Nephron progenitor cell (in vitro differentiated cells): ENCODE results near the gene NDUFA12.

Experiments
- DNase-seq: peaks from one replicate; pipeline ENCODE4 v3.0.0; 2021
- H3K27ac Mint-ChIP-seq: 2 replicates; pipeline ENCODE4 v1.8.0; 2021; ENCODE audit warnings: mild to moderate bottlenecking, moderate library complexity, mixed read lengths
- H3K27me3 Mint-ChIP-seq: 2 replicates; pipeline ENCODE4 v1.8.0; 2021; ENCODE audit warnings: mild to moderate bottlenecking, low read depth, mixed read lengths; ENCODE audit not compliant: poor library complexity
- H3K36me3 Mint-ChIP-seq: 2 replicates; pipeline ENCODE4 v1.8.0; 2021; ENCODE audit warnings: low read depth, mixed read lengths
- H3K4me1 Mint-ChIP-seq: 2 replicates; pipeline ENCODE4 v1.8.0; 2021; ENCODE audit warnings: mixed read lengths
- H3K4me3 Mint-ChIP-seq: 2 replicates; pipeline ENCODE4 v1.8.0; 2021; ENCODE audit warnings: mild to moderate bottlenecking, moderate library complexity, mixed read lengths
- H3K9me3 Mint-ChIP-seq: 2 replicates; pipeline ENCODE4 v1.8.0; 2021; ENCODE audit warnings: mild to moderate bottlenecking, moderate library complexity, mixed read lengths
- TF ChIP-seq, protein P1 (sequence below): fragments of 200-600 bp; sonication (generic); IDR thresholded peaks from 2 replicates; pipeline ENCODE4 v1.5.0; 2021; ENCODE audit warnings: antibody characterized with exemption

The NDUFA12 gene

DNA sequence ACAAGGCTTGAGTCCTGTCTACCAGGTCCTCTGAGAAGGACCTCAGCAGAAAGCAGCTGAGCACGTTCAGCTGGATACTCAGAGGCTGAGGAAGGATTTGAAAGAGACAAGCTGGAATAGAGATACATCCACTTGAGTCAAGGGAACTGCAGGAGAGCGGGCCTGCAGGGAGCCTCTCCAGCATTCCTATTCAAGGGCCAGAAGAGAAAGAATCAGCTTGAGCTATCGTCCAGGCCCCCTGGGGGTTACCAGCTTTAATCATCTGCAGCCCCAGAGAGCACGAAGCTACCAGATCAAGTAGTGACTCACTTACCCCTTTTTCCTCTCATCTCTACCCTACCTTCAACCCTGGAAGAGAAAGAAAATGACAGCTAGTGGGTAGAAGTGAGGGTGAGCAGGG lies 80.9 kb downstream of the NDUFA12 start:
- Mint-ChIP-seq H3K36me3 (no peaks in the 10 kb centered on the region), H3K27ac (no peak overlapping the region), H3K4me1 (peaks cover 16% of the 10 kb centered on the region), H3K4me3 (no peak overlapping the region), H3K9me3 (no peaks in the 10 kb centered on the region), H3K27me3 (peaks cover 4% of the 10 kb centered on the region)
- TF ChIP-seq, protein P1, sequence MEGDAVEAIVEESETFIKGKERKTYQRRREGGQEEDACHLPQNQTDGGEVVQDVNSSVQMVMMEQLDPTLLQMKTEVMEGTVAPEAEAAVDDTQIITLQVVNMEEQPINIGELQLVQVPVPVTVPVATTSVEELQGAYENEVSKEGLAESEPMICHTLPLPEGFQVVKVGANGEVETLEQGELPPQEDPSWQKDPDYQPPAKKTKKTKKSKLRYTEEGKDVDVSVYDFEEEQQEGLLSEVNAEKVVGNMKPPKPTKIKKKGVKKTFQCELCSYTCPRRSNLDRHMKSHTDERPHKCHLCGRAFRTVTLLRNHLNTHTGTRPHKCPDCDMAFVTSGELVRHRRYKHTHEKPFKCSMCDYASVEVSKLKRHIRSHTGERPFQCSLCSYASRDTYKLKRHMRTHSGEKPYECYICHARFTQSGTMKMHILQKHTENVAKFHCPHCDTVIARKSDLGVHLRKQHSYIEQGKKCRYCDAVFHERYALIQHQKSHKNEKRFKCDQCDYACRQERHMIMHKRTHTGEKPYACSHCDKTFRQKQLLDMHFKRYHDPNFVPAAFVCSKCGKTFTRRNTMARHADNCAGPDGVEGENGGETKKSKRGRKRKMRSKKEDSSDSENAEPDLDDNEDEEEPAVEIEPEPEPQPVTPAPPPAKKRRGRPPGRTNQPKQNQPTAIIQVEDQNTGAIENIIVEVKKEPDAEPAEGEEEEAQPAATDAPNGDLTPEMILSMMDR, result no peak
- DNase-seq, result no peak
